ENCODE measurements around the gene URAD. TPM values are rescaled to one million over a fixed set of nuclear protein-coding genes. Genes with fewer than 3 reads are reported as not detected.

The URAD gene
- polyA plus RNA-seq, 2 donors: not detected

DNA sequence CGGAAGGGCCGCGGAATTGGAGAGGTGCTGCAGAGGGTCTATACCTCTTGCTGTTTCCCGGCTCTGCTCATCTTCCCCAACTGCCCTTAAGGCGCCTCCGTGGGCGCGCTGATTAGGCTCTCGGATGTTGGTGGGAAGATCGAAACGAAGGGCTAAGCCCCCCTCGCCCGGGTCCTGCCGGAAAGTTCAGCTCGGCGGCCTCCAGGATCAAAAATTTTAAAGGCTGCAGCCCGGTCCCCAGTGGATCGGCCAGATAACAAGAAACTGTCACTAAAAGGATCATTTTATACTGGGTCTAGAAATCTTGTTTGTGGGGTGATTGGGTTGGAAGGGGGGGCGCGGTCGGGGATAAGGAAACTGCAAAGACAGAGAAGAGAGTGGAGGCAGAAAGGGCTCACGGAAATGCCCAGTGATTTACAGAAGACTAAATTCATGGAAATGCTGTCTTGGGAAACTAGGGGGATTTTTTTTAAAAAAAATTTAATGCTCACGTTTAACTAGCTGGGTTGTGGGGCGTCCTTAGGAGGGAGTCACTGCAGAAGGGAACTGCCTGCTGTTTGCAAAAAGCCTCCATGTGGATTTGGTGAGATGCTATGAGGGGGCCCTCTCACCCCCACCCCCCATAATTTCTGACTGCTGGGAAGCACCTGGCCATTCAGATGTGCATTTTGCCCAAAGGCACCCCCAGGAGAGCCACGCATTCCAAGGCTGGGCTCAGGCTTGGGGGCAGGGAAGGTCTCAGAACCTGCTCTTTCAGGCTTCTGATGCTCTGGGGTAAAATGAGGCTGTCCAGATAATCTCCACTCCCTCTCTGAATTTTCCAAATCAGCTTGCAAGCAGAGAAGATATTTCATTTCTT lies 27.0 kb downstream of the URAD start:
- Histone ChIP-seq H3K36me3 (ENCODE audit: control insufficient read depth in 2 of 2, insufficient read depth in 2 of 2, low read length in 1 of 2) (no peaks in the 10 kb centered on the region), H3K27ac (ENCODE audit: low read depth in 2 of 2, low read length in 1 of 2) (no peak overlapping the region), H3K9me3 (ENCODE audit: control insufficient read depth in 2 of 2, insufficient read depth in 1 of 2, low read depth in 1 of 2, low read length in 1 of 2) (no peaks in the 10 kb centered on the region), H3K4me3 (ENCODE audit: low read depth in 1 of 2, low read length in 2 of 2) (no peak overlapping the region), H3K4me1 (ENCODE audit: control insufficient read depth in 2 of 2, insufficient read depth in 2 of 2, low read length in 1 of 2) (peaks cover 6 to 7% of the 10 kb centered on the region in 2 donors), H3K27me3 (ENCODE audit: control insufficient read depth in 1 of 2, insufficient read depth in 2 of 2, low read length in 2 of 2) (peaks cover 7 to 26% of the 10 kb centered on the region in 2 donors)
- 9 to 15% methylated on average over 25 of the region's 25 CpGs for WGBS, 2 donors

GRCh38 chr13:27960362-27961226 lies 27.9 kb downstream of the URAD start:
- WGBS, 2 donors: 1% methylated on average over 73 of the region's 73 CpGs
- H3K4me3 ChIP-seq (ENCODE audit: low read depth in 1 of 2, low read length in 2 of 2): peak overlapping the region; percentile 6 to 20
- peaks cover 0 to 3% of the 10 kb centered on the region in 2 donors for H3K9me3 ChIP-seq (ENCODE audit: control insufficient read depth in 2 of 2, insufficient read depth in 1 of 2, low read depth in 1 of 2, low read length in 1 of 2)
- no peaks in the 10 kb centered on the region for H3K36me3 ChIP-seq (ENCODE audit: control insufficient read depth in 2 of 2, insufficient read depth in 2 of 2, low read length in 1 of 2)
- peaks cover 6 to 7% of the 10 kb centered on the region in 2 donors for H3K4me1 ChIP-seq (ENCODE audit: control insufficient read depth in 2 of 2, insufficient read depth in 2 of 2, low read length in 1 of 2)
- peaks cover 9 to 17% of the 10 kb centered on the region in 2 donors for H3K27me3 ChIP-seq (ENCODE audit: control insufficient read depth in 1 of 2, insufficient read depth in 2 of 2, low read length in 2 of 2)
- H3K27ac ChIP-seq (ENCODE audit: low read depth in 2 of 2, low read length in 1 of 2): no peak overlapping the region

DNA sequence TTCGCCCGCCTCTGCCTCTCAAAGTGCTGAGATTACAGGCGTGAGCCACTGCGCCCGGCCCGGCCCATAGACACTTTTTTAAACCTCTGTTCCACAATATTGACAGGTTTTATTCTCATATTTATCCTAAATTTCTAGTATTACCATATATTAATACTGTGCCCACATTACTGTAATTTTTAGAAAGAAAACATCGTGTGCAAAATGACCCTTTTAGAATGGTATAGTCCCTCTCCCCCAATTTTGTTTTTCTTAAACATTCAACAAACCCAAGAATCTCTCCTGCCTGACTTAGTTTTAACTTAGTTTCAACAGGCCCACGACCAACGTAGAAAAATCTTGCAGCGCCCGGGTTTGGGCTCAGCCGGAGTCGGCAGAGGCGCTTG lies 28.5 kb downstream of the URAD start:
- WGBS, 2 donors: 13% methylated on average over 14 of the region's 14 CpGs
- Histone ChIP-seq H3K36me3 (ENCODE audit: control insufficient read depth in 2 of 2, insufficient read depth in 2 of 2, low read length in 1 of 2) (no peaks in the 10 kb centered on the region), H3K27ac (ENCODE audit: low read depth in 2 of 2, low read length in 1 of 2) (no peak overlapping the region), H3K9me3 (ENCODE audit: control insufficient read depth in 2 of 2, insufficient read depth in 1 of 2, low read depth in 1 of 2, low read length in 1 of 2) (peaks cover 0 to 3% of the 10 kb centered on the region in 2 donors), H3K27me3 (ENCODE audit: control insufficient read depth in 1 of 2, insufficient read depth in 2 of 2, low read length in 2 of 2) (peaks cover 10 to 11% of the 10 kb centered on the region in 2 donors), H3K4me3 (ENCODE audit: low read depth in 1 of 2, low read length in 2 of 2) (no peak overlapping the region), H3K4me1 (ENCODE audit: control insufficient read depth in 2 of 2, insufficient read depth in 2 of 2, low read length in 1 of 2) (peaks cover 6 to 7% of the 10 kb centered on the region in 2 donors)

GRCh38 chr13:27956576-27957300 lies 31.8 kb downstream of the URAD start:
- 14 to 23% methylated on average over 5 of the region's 5 CpGs for WGBS, 2 donors
- no peaks in the 10 kb centered on the region for H3K36me3 ChIP-seq (ENCODE audit: control insufficient read depth in 2 of 2, insufficient read depth in 2 of 2, low read length in 1 of 2)
- peaks cover 10 to 14% of the 10 kb centered on the region in 2 donors for H3K4me1 ChIP-seq (ENCODE audit: control insufficient read depth in 2 of 2, insufficient read depth in 2 of 2, low read length in 1 of 2)
- no peak overlapping the region for H3K27ac ChIP-seq (ENCODE audit: low read depth in 2 of 2, low read length in 1 of 2)
- H3K27me3 ChIP-seq (ENCODE audit: control insufficient read depth in 1 of 2, insufficient read depth in 2 of 2, low read length in 2 of 2): peaks cover 10 to 19% of the 10 kb centered on the region in 2 donors
- no peak overlapping the region for H3K4me3 ChIP-seq (ENCODE audit: low read depth in 1 of 2, low read length in 2 of 2)
- H3K9me3 ChIP-seq (ENCODE audit: control insufficient read depth in 2 of 2, insufficient read depth in 1 of 2, low read depth in 1 of 2, low read length in 1 of 2): peaks cover 0 to 3% of the 10 kb centered on the region in 2 donors

DNA sequence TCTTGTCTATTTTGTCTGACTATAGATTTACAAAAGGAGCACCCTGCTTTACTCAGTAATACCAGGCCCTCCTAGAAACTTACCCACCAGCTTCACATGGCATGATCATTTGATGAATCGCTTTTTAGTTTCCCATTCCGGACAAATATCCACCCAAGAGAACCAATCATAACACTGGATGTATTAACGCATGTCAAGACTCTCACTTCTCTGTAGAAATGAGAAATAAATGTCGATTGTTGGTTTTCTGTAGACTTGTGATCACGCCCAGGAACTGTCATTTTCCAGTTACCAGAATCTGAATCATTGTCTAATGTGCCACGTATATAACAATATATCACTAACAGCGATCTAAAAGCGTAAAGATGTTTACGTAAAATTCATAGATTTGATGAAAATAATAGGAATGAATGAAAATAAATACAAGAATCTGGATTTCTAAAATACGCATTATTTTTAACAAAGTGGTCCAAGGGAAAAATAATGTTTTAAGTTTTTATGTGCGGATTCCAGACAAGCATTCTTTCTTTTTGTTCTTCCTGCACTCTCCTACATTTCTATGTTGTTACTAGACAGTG lies 33.4 kb downstream of the URAD start:
- WGBS, 2 donors: 47 to 55% methylated on average over 11 of the region's 11 CpGs
- no peak overlapping the region for H3K27ac ChIP-seq (ENCODE audit: low read depth in 2 of 2, low read length in 1 of 2)
- peaks cover 6 to 15% of the 10 kb centered on the region in 2 donors for H3K27me3 ChIP-seq (ENCODE audit: control insufficient read depth in 1 of 2, insufficient read depth in 2 of 2, low read length in 2 of 2)

DNA sequence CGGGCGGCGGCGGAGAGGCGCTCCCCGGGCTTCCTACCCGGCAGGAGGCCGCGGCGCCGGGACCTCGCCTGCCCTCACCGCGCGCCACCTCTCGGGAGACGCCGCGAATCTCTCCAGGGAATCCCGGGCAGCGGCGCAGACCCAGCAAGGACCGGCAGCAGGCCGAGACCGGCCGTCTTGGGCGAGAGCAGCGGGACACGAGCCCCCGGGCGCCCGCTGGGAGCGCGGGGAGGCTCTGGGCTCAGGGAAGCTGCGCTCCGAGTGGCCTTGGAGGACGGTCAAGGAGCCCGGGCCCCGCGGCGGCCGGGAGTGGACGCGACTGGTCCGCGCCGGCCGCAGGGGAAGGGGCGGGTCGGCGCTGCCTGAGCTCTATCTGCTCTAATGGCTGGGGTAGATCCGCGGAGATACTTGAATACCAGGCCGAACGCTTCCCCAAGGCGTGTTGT lies 34.1 kb downstream of the URAD start:
- Histone ChIP-seq H3K36me3 (ENCODE audit: control insufficient read depth in 2 of 2, insufficient read depth in 2 of 2, low read length in 1 of 2) (no peaks in the 10 kb centered on the region), H3K27ac (ENCODE audit: low read depth in 2 of 2, low read length in 1 of 2) (no peak overlapping the region), H3K9me3 (ENCODE audit: control insufficient read depth in 2 of 2, insufficient read depth in 1 of 2, low read depth in 1 of 2, low read length in 1 of 2) (peaks cover 0 to 3% of the 10 kb centered on the region in 2 donors), H3K27me3 (ENCODE audit: control insufficient read depth in 1 of 2, insufficient read depth in 2 of 2, low read length in 2 of 2) (peaks cover 6 to 15% of the 10 kb centered on the region in 2 donors), H3K4me1 (ENCODE audit: control insufficient read depth in 2 of 2, insufficient read depth in 2 of 2, low read length in 1 of 2) (peaks cover 3 to 7% of the 10 kb centered on the region in 2 donors), H3K4me3 (ENCODE audit: low read depth in 1 of 2, low read length in 2 of 2) (peak overlapping the region; percentile 16 to 45)
- WGBS, 2 donors: 6% methylated on average over 54 to 56 of the region's 56 CpGs

More for the DNA sequence above, 33.4 kb downstream of the URAD start:
- Histone ChIP-seq H3K4me3 (ENCODE audit: low read depth in 1 of 2, low read length in 2 of 2) (no peak overlapping the region), H3K36me3 (ENCODE audit: control insufficient read depth in 2 of 2, insufficient read depth in 2 of 2, low read length in 1 of 2) (no peaks in the 10 kb centered on the region), H3K9me3 (ENCODE audit: control insufficient read depth in 2 of 2, insufficient read depth in 1 of 2, low read depth in 1 of 2, low read length in 1 of 2) (peaks cover 0 to 3% of the 10 kb centered on the region in 2 donors), H3K4me1 (ENCODE audit: control insufficient read depth in 2 of 2, insufficient read depth in 2 of 2, low read length in 1 of 2) (peaks cover 4 to 7% of the 10 kb centered on the region in 2 donors)

DNA sequence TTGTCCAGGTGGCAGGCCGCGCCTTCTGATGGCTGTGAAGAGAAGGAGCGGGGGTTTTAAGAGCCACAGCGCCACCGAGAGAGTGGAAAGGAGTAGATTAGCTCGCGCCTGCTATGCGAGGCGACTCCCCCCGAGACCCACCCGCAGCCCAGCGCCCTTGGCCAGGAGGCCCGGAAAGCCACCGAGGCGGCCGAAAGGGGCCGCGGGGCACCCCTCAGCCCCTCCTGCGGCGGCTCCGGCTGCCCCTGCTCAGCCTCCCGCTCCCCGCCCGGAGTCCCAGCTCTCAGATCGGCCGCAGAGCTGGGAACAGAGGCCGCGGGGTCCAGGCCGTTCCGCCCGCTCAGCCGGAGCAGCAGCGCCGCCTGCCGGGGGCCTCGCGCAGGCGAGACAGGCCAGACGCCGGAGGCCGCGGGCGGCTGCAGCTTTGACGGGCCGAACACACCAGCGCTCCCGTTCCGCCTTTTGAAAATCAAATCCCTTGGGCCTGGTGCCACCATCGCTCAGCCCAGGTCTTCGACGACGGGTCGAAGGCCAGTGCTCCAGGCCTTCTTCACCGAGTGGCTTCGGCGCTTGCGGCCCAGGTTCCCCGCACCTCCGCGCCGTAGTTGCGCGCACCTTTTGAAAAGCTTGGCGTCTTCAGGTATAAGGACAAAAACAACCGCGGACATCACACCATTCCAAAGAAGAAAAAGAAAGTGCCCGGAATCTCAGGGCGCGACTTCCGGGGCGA lies 34.7 kb downstream of the URAD start:
- peaks cover 6 to 12% of the 10 kb centered on the region in 2 donors for H3K27me3 ChIP-seq (ENCODE audit: control insufficient read depth in 1 of 2, insufficient read depth in 2 of 2, low read length in 2 of 2)
- 3% methylated on average over 58 to 71 of the region's 71 CpGs for WGBS, 2 donors
- peaks cover 3 to 7% of the 10 kb centered on the region in 2 donors for H3K4me1 ChIP-seq (ENCODE audit: control insufficient read depth in 2 of 2, insufficient read depth in 2 of 2, low read length in 1 of 2)

GRCh38 chr13:27952876-27953675 lies 35.4 kb downstream of the URAD start:
- no peaks in the 10 kb centered on the region for H3K36me3 ChIP-seq (ENCODE audit: control insufficient read depth in 2 of 2, insufficient read depth in 2 of 2, low read length in 1 of 2)
- H3K27ac ChIP-seq (ENCODE audit: low read depth in 2 of 2, low read length in 1 of 2): no peak overlapping the region
- H3K4me3 ChIP-seq (ENCODE audit: low read depth in 1 of 2, low read length in 2 of 2): peak overlapping the region; percentile 16 to 45
- H3K9me3 ChIP-seq (ENCODE audit: control insufficient read depth in 2 of 2, insufficient read depth in 1 of 2, low read depth in 1 of 2, low read length in 1 of 2): peaks cover 0 to 3% of the 10 kb centered on the region in 2 donors
- peaks cover 3 to 7% of the 10 kb centered on the region in 2 donors for H3K4me1 ChIP-seq (ENCODE audit: control insufficient read depth in 2 of 2, insufficient read depth in 2 of 2, low read length in 1 of 2)
- peaks cover 6 to 12% of the 10 kb centered on the region in 2 donors for H3K27me3 ChIP-seq (ENCODE audit: control insufficient read depth in 1 of 2, insufficient read depth in 2 of 2, low read length in 2 of 2)
- WGBS, 2 donors: 13 to 16% methylated on average over 30 of the region's 30 CpGs

More for the DNA sequence above, 34.7 kb downstream of the URAD start:
- H3K9me3 ChIP-seq (ENCODE audit: control insufficient read depth in 2 of 2, insufficient read depth in 1 of 2, low read depth in 1 of 2, low read length in 1 of 2): peaks cover 0 to 3% of the 10 kb centered on the region in 2 donors
- no peaks in the 10 kb centered on the region for H3K36me3 ChIP-seq (ENCODE audit: control insufficient read depth in 2 of 2, insufficient read depth in 2 of 2, low read length in 1 of 2)
- H3K4me3 ChIP-seq (ENCODE audit: low read depth in 1 of 2, low read length in 2 of 2): peak overlapping the region; percentile 16 to 45
- no peak overlapping the region for H3K27ac ChIP-seq (ENCODE audit: low read depth in 2 of 2, low read length in 1 of 2)
